Gastrocnemius medialis (tissue), 4 donors: ENCODE measurements around the gene CRTC3. TPM values are rescaled to one million over a fixed set of nuclear protein-coding genes. Genes with fewer than 3 reads are reported as not detected.

ENCODE experiments used
- ATAC-seq, 2 donors: fragments of 150-250 bp; one replicate each; pipeline ENCODE4 v1.9.1; 2016
- DNase-seq, 2 donors: peaks; one replicate each; pipeline ENCODE4 v3.0.0-alpha.2; 2019
- H3K27ac ChIP-seq, 4 donors: fragments of 200-600 bp; sonication (generic); 1 replicate in 1 of 4; 2 replicates in 3 of 4; pipeline ENCODE4 v1.5.1; 2016 to 2018; ENCODE audit warnings: mild to moderate bottlenecking in 2 of 4, moderate library complexity in 1 of 4
- H3K27me3 ChIP-seq, 3 donors: fragments of 200-600 bp; sonication (generic) in 2 of 3; 1 replicate in 1 of 3; 2 replicates in 2 of 3; pipeline versions ENCODE4 v1.5.1 to v1.6.0; 2016 to 2019; ENCODE audit warnings: mild to moderate bottlenecking in 1 of 3, moderate library complexity in 1 of 3
- H3K36me3 ChIP-seq, 2 donors: fragments of 200-600 bp; sonication (generic) in 1 of 2; one replicate each; pipeline ENCODE4 v1.5.1; 2017 to 2018
- H3K4me1 ChIP-seq, 2 donors: fragments of 200-600 bp; sonication (generic) in 1 of 2; one replicate each; pipeline ENCODE4 v1.5.1; 2016 to 2017; ENCODE audit warnings: mild to moderate bottlenecking in 2 of 2
- H3K4me3 ChIP-seq, 4 donors: fragments of 200-600 bp; sonication (generic) in 3 of 4; 1 replicate in 1 of 4; 2 replicates in 3 of 4; pipeline ENCODE4 v1.5.1; 2016 to 2019; ENCODE audit warnings: mild to moderate bottlenecking in 2 of 4
- H3K9me3 ChIP-seq, 3 donors: fragments of 200-600 bp; sonication (generic) in 2 of 3; 1 replicate in 1 of 3; 2 replicates in 2 of 3; pipeline ENCODE4 v1.5.1; 2016 to 2019
- CTCF ChIP-seq, 5 experiments: fragments of 450-650 bp in 3 of 5; fragments of 200-600 bp in 2 of 5; sonication (generic) in 2 of 5; IDR thresholded peaks in 4 of 5; conservative IDR thresholded peaks in 1 of 5; 1 replicate in 4 of 5; 2 replicates in 1 of 5; pipeline ENCODE4 v1.5.1; 2016 to 2019; ENCODE audit warnings: antibody characterized with exemption in 5 of 5, mild to moderate bottlenecking in 3 of 5, moderate library complexity in 3 of 5
- POLR2A ChIP-seq, 2 donors: fragments of 450-650 bp; IDR thresholded peaks; one replicate each; pipeline ENCODE4 v1.6.1; 2017; ENCODE audit warnings: antibody characterized with exemption in 2 of 2, mild to moderate bottlenecking in 2 of 2, moderate library complexity in 2 of 2
- in situ Hi-C, 4 donors: fragments of 200-750 bp; cut with MboI; loops; one replicate each; pipeline versions ENCODE4 v1.15.0 to v1.8.0; 2017; ENCODE audit warnings: low sequenced_read_pairs in 4 of 4
- intact Hi-C: fragments of 100-400 bp; cut with DNase I; formaldehyde crosslinking; loops from one replicate; pipeline ENCODE4 v1.15.1; 2023; ENCODE audit warnings: low total_unique reads
- total RNA-seq, 4 donors: library from RNA; depleted of rRNA; stranded (reverse); fragments of >200 nt; gene quantifications; one replicate each; pipeline versions ENCODE4 v1.1.0 to v1.2.3, GENCODE V29; 2016

Gene CRTC3
- total RNA-seq, 4 donors from 2014 or later: 20.7 to 41.4 (median 30.5) TPM

DNA sequence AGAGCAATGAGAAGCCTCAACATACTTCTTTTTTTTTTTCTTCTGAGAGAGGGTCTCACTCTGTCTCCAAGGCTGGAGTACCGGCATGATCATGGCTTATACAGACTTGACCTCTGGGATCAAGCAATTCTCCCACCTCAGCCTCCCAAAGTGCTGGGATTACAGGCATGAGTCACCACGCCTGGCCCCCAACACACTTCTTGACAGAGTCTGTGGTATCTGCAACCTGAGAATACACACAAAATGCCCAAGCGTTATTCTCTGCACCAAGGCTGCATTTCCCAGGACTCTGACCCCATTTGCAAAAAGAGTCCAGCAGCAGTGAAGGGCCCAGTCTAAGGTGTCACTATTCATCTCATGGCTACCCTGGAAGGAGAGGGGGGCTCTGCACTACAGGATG is 144.8 kb downstream of the CRTC3 start:
- intact Hi-C loops: no loop called here
- no peaks in the 10 kb centered on the region for H3K36me3 ChIP-seq
- H3K4me1 ChIP-seq: no peaks in the 10 kb centered on the region
- no peak for TF ChIP-seq POLR2A (IDR thresholded peaks at IDR 0.05)
- no peak for TF ChIP-seq CTCF (IDR thresholded peaks at IDR 0.05 in 4 of 5, conservative IDR thresholded peaks at IDR 0.05 in 1 of 5)
- H3K27me3 ChIP-seq: no peaks in the 10 kb centered on the region
- H3K27ac ChIP-seq: no peak overlapping the region
- in situ Hi-C loops: no loop called here
- no peaks in the 10 kb centered on the region for H3K9me3 ChIP-seq
- no peak for DNase-seq
- no peak overlapping the region for H3K4me3 ChIP-seq
- no peak for ATAC-seq

GRCh38 chr15:90675464-90675863 is 145.7 kb downstream of the CRTC3 start:
- no peak for ATAC-seq

DNA sequence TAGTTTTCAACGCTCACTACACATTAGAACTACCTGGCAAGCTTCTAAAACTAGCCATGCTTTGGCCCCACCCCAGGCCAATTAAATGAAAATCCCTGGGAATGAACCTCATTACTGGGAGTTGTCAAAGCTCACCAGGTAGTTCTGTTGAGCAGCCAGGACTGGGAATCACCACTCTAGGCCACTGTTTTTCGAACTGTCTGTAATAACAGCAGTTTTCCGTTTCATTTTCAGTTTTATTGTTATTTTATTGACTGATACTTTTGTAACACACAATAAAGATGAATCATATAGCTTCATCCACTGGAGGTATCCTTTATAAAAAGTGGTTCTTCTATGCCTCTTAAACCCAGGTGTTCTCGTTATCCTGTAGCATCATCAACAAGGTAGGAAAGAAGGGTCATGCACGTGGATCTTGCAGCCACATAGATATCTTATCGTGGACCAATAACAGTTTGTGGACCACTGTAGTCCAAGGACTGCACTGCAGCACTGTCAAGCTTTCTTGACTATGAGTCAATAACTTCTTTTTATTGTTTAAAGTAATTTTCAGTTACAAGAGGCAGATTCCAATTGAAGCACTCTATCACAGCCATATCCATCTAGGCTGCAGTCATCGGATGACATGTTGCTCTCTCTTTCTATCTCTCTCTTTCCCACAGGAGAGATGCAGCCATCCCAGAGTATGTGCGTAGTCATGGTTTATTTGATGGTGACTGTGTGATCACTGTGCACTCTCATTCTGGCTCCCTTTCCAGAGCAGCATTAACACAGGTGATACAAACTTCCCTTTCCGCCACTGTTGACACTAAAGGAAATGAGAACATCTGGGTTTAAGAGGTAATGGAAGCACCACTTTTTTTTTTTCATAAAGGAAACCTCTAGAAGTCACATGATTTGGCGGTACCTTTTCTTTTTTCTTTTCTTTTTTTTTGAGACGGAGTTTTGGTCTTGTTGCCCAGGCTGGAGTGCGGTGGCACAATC is 148.4 kb downstream of the CRTC3 start:
- no peaks in the 10 kb centered on the region for H3K9me3 ChIP-seq
- H3K4me3 ChIP-seq: no peak overlapping the region
- no peaks in the 10 kb centered on the region for H3K27me3 ChIP-seq
- in situ Hi-C loops (no loop called here), intact Hi-C loops (no loop called here)
- no peak for DNase-seq
- no peaks in the 10 kb centered on the region for H3K36me3 ChIP-seq
- TF ChIP-seq CTCF (IDR thresholded peaks at IDR 0.05 in 4 of 5, conservative IDR thresholded peaks at IDR 0.05 in 1 of 5): no peak
- TF ChIP-seq POLR2A (IDR thresholded peaks at IDR 0.05): no peak
- peaks cover 0 to 6% of the 10 kb centered on the region in 2 donors for H3K4me1 ChIP-seq
- no peak overlapping the region for H3K27ac ChIP-seq
- ATAC-seq: no peak

More at GRCh38 chr15:90675464-90675863, 145.7 kb downstream of the CRTC3 start:
- no peak overlapping the region for H3K27ac ChIP-seq
- intact Hi-C loops (no loop called here), in situ Hi-C loops (no loop called here)
- H3K27me3 ChIP-seq: no peaks in the 10 kb centered on the region
- H3K36me3 ChIP-seq: no peaks in the 10 kb centered on the region
- H3K4me3 ChIP-seq: no peak overlapping the region
- DNase-seq: no peak
- H3K4me1 ChIP-seq: peaks cover 0 to 6% of the 10 kb centered on the region in 2 donors
- no peak for TF ChIP-seq POLR2A (IDR thresholded peaks at IDR 0.05)
- no peak for TF ChIP-seq CTCF (IDR thresholded peaks at IDR 0.05 in 4 of 5, conservative IDR thresholded peaks at IDR 0.05 in 1 of 5)
- no peaks in the 10 kb centered on the region for H3K9me3 ChIP-seq

- intact Hi-C loops: no loop called here
- no peaks in the 10 kb centered on the region for H3K36me3 ChIP-seq
- peak in 1 of 2 donors; percentile 62 for DNase-seq
- TF ChIP-seq CTCF (IDR thresholded peaks at IDR 0.05 in 4 of 5, conservative IDR thresholded peaks at IDR 0.05 in 1 of 5) (no peak), POLR2A (IDR thresholded peaks at IDR 0.05) (no peak)
- in situ Hi-C loops: no loop called here
- H3K27me3 ChIP-seq: no peaks in the 10 kb centered on the region
- H3K9me3 ChIP-seq: no peaks in the 10 kb centered on the region
- peak overlapping the region in 2 of 4 donors; percentile 46 for H3K27ac ChIP-seq
- H3K4me3 ChIP-seq: no peak overlapping the region
- H3K4me1 ChIP-seq: peaks cover 0 to 6% of the 10 kb centered on the region in 2 donors
- ATAC-seq: peak; percentile 61 to 69
Measured at GRCh38 chr15:90679959-90680358, 150.2 kb downstream of the CRTC3 start.
